HepG2 (cell line): ENCODE measurements around the gene GRIA2. TPM values are rescaled to one million over a fixed set of nuclear protein-coding genes. Genes with fewer than 3 reads are reported as not detected.

ENCODE experiments used
- ATAC-seq: fragments of 200-7000 bp; cut with Tn5 transposase; 3 replicates; pipeline ENCODE4 v1.9.1; 2020; ENCODE audit warnings: mild to moderate bottlenecking, moderate library complexity
- BruUV-seq: library from RNA; stranded (reverse); fragments of 400-500 nt; replicated peaks from 2 replicates; lab custom pipeline; 2021; lab: Mats Ljungman, UMichigan
- CTCF ChIA-PET: fragments of 300-600 bp; formaldehyde crosslinking; extraction: SDS; loops from one replicate; lab custom pipeline; 2021; ENCODE audit warnings: low total read pairs, inconsistent platforms, low intra/inter-chr PET ratio; lab: Yijun Ruan, JAX
- POLR2A ChIA-PET: fragments of 350-600 bp; sonication (Branson Sonifier 250); formaldehyde crosslinking; loops from one replicate; lab custom pipeline; 2020; ENCODE audit warnings: antibody characterized with exemption, inconsistent platforms; lab: Yijun Ruan, JAX
- DNase-seq: peaks from one replicate; pipeline ENCODE4 v3.0.0-alpha.2; 2015; ENCODE audit warnings: low spot score
- FAIRE-seq: peaks from 3 replicates; lab custom pipeline; 2011; peaks lifted over from hg19 to GRCh38; lab: Jason Lieb, UNC
- H2AFZ ChIP-seq: one replicate; pipeline ENCODE4 v1.6.1; 2011; ENCODE audit warnings: low read length, inconsistent platforms
- H3K27ac ChIP-seq: fragments of 300-600 bp; 3 replicates; pipeline ENCODE4 v1.8.0; 2011; ENCODE audit warnings: mixed run types, mild to moderate bottlenecking, mixed read lengths, low read length, inconsistent platforms; ENCODE audit not compliant: insufficient read depth; ENCODE audit errors: extremely low read length
- H3K27me3 ChIP-seq, 2 experiments: fragments of 200-600 bp in 1 of 2; 2 replicates in 1 of 2; 3 replicates in 1 of 2; pipeline versions ENCODE4 v1.6.0 to v1.8.0; 2011; ENCODE audit warnings: low read length in 2 of 2, mild to moderate bottlenecking in 2 of 2, moderate library complexity in 2 of 2, inconsistent platforms in 1 of 2; ENCODE audit not compliant: insufficient read depth in 2 of 2, control insufficient read depth in 1 of 2
- H3K36me3 ChIP-seq, 2 experiments: fragments of 200-600 bp in 1 of 2; replicated peaks in 1 of 2; 2 replicates in 1 of 2; 3 replicates in 1 of 2; pipeline versions ENCODE4 v1.5.1 to v1.8.0; 2011; ENCODE audit warnings: low read length in 2 of 2, inconsistent platforms in 1 of 2; ENCODE audit not compliant: insufficient read depth in 2 of 2, control insufficient read depth in 1 of 2
- H3K4me1 ChIP-seq: 2 replicates; pipeline ENCODE4 v1.5.1; 2012; ENCODE audit warnings: low read length, inconsistent platforms; ENCODE audit not compliant: insufficient read depth
- H3K4me2 ChIP-seq: 2 replicates; pipeline ENCODE4 v1.6.0; 2011; ENCODE audit warnings: low read depth, low read length, inconsistent platforms
- H3K4me3 ChIP-seq, 3 experiments: fragments of 200-600 bp in 1 of 3; sonication (generic), shearing (Covaris generic) in 1 of 3; replicated peaks in 1 of 3; 2 replicates each; pipeline ENCODE4 v1.5.1; 2011 to 2016; ENCODE audit warnings: low read length in 3 of 3, inconsistent platforms in 2 of 3, low read depth in 2 of 3, mild to moderate bottlenecking in 2 of 3, control low read depth in 1 of 3, mixed read lengths in 1 of 3; ENCODE audit not compliant: insufficient read depth in 1 of 3
- H3K79me2 ChIP-seq: one replicate; pipeline ENCODE4 v1.6.1; 2011; ENCODE audit warnings: low read length, inconsistent platforms; ENCODE audit not compliant: insufficient read depth
- H3K9ac ChIP-seq: 2 replicates; pipeline ENCODE4 v1.6.0; 2011; ENCODE audit warnings: mild to moderate bottlenecking, low read depth, low read length, inconsistent platforms; ENCODE audit not compliant: insufficient read depth
- H3K9me3 ChIP-seq: 2 replicates; pipeline ENCODE4 v1.5.1; 2012; ENCODE audit warnings: mild to moderate bottlenecking, low read length
- H4K20me1 ChIP-seq: 2 replicates; pipeline ENCODE4 v1.6.0; 2011; ENCODE audit warnings: inconsistent platforms, mild to moderate bottlenecking, low read length, moderate library complexity; ENCODE audit not compliant: insufficient read depth
- FOXP4 ChIP-seq: sonication (generic); formaldehyde crosslinking; IDR thresholded peaks from 2 replicates; pipeline ENCODE4 v1.4.0; 2020; ENCODE audit warnings: missing genetic modification reagents
- GATAD1 ChIP-seq: IDR thresholded peaks from 2 replicates; pipeline ENCODE4 v1.6.1; 2016; ENCODE audit warnings: missing genetic modification reagents, missing compliant biosample characterization
- ISX ChIP-seq: sonication (generic); formaldehyde crosslinking; conservative IDR thresholded peaks from 2 replicates; pipeline ENCODE4 v1.5.0; 2020; ENCODE audit warnings: missing genetic modification reagents
- MLLT10 ChIP-seq: sonication (generic); formaldehyde crosslinking; IDR thresholded peaks from 2 replicates; pipeline ENCODE4 v1.4.0; 2020; ENCODE audit warnings: missing genetic modification reagents
- NR1H2 ChIP-seq: sonication (generic); formaldehyde crosslinking; IDR thresholded peaks from 2 replicates; pipeline ENCODE4 v1.8.1; 2022; ENCODE audit warnings: low read depth, missing genetic modification reagents, borderline replicate concordance
- NR2C2 ChIP-seq: sonication (generic); formaldehyde crosslinking; IDR thresholded peaks from 2 replicates; pipeline ENCODE4 v1.4.0; 2020; ENCODE audit warnings: missing genetic modification reagents, mild to moderate bottlenecking, moderate library complexity, borderline replicate concordance
- RAD51 ChIP-seq: fragments of 450-650 bp; IDR thresholded peaks from 2 replicates; pipeline ENCODE4 v1.6.1; 2016; ENCODE audit warnings: borderline replicate concordance
- SKI ChIP-seq: fragments of 450-650 bp; IDR thresholded peaks from one replicate; pipeline ENCODE4 v1.6.1; 2018; ENCODE audit warnings: mild to moderate bottlenecking; ENCODE audit not compliant: partially characterized antibody
- ZNF749 ChIP-seq: sonication (generic); formaldehyde crosslinking; IDR thresholded peaks from 2 replicates; pipeline ENCODE4 v1.8.0; 2022; ENCODE audit warnings: mild to moderate bottlenecking, missing genetic modification reagents, moderate library complexity, borderline replicate concordance
- WGBS: methylation state at CpG from one replicate; pipeline ENCODE4 v1.1.6; 2017; ENCODE audit warnings: low lambda C conversion rate; 5-methylcytosine and 5-hydroxymethylcytosine counted together
- in situ Hi-C: cut with HindIII; loops from 2 replicates; pipeline ENCODE4 v1.10.0; 2017; ENCODE audit warnings: low pct_unique_long_range_greater_than_20kb; ENCODE audit not compliant: extremely low pct_ligation_motif_present
- intact Hi-C: fragments of 100-400 bp; cut with micrococcal nuclease; formaldehyde crosslinking; loops from one replicate; pipeline ENCODE4 v1.10.0; 2022; ENCODE audit not compliant: unreplicated experiment
- polyA plus RNA-seq, 8 experiments: library from polyadenylated mRNA; depleted of rRNA in 3 of 8; stranded (reverse) in 7 of 8; unstranded in 1 of 8; fragments of >200 nt; fragmentation: Illumina TruSeq in 4 of 8; extraction: Trizol in 4 of 8; gene quantifications; 2 replicates each; pipeline versions ENCODE4 v1.2.1 to v1.2.3, GENCODE V29; 2011 to 2016; ENCODE audit warnings: low read depth in 4 of 8, missing spikeins in 1 of 8, mixed read lengths in 1 of 8; ENCODE audit not compliant: insufficient read depth in 1 of 8
- total RNA-seq, 5 experiments: library from RNA; depleted of rRNA; stranded (reverse); fragments of >200 nt; fragmentation: Illumina TruSeq; extraction: Trizol; gene quantifications; 2 replicates each; pipeline ENCODE4 v1.2.3, GENCODE V29; 2016; ENCODE audit warnings: low read depth in 1 of 5

Gene GRIA2
- total and polyA plus RNA-seq, 2 of the 13 experiments (the other 11 are each of a cell fraction or from before 2014, with no cell fraction given) = not detected

GRCh38 chr4:157195374-157195773 lies 25.2 kb upstream of the GRIA2 start:
- WGBS = 4% methylated on average over 2 of the region's 2 CpGs
- FAIRE-seq (no peak), ATAC-seq (no peak), DNase-seq (no peak)
- Histone ChIP-seq H3K4me2 (no peak overlapping the region), H3K9ac (no peak overlapping the region), H3K27me3 (no peaks in the 10 kb centered on the region), H3K9me3 (no peaks in the 10 kb centered on the region), H3K27ac (no peak overlapping the region), H3K4me1 (no peaks in the 10 kb centered on the region), H2AFZ (no peak overlapping the region), H3K79me2 (no peaks in the 10 kb centered on the region)
- no TSS peak for BruUV-seq
- CTCF ChIA-PET = no interaction called here
- TF ChIP-seq GATAD1 (CRISPR knock-in tag) (no peak), ISX (CRISPR knock-in tag) (no peak), SKI (no peak), NR1H2 (CRISPR knock-in tag) (no peak), FOXP4 (CRISPR knock-in tag) (no peak), RAD51 (no peak), NR2C2 (no peak), MLLT10 (no peak), ZNF749 (no peak)
- TF ChIP-seq, all 625 proteins: peak for 0
- H3K4me3 ChIP-seq = no peak overlapping the region
- POLR2A ChIA-PET = no interaction called here
- intact Hi-C loops (no loop called here), in situ Hi-C loops (no loop called here)
- H3K36me3 ChIP-seq = no peaks in the 10 kb centered on the region
- no peaks in the 10 kb centered on the region for H4K20me1 ChIP-seq
